Left ventricle myocardium superior (tissue), 1 donor: ENCODE measurements around the gene AGO1. TPM values are rescaled to one million over a fixed set of nuclear protein-coding genes. Genes with fewer than 3 reads are reported as not detected.

Experiments used
- ATAC-seq: fragments of 200-7000 bp; cut with Tn5 transposase; one replicate; pipeline ENCODE4 v1.9.1; 2020; ENCODE audit warnings: mild to moderate bottlenecking, moderate library complexity
- DNase-seq: peaks from one replicate; pipeline ENCODE4 v3.0.0-alpha.2; 2020
- intact Hi-C: fragments of 100-400 bp; cut with micrococcal nuclease; formaldehyde crosslinking; loops from one replicate; pipeline ENCODE4 v1.11.0; 2022
- total RNA-seq: library from RNA; stranded (reverse); fragmentation: NEBNext Ultra II Directional; extraction: Animal tissue kit (Norgen Biotek cat#: 25700); gene quantifications from one replicate; pipeline ENCODE4 v1.2.1, GENCODE V29; 2021
- donor health status: DM: no; HTN: yes; CAD: no; lungs with severe emphysema.

Gene AGO1
- total RNA-seq, 1 donor from 2014 or later: 20.3 TPM

DNA sequence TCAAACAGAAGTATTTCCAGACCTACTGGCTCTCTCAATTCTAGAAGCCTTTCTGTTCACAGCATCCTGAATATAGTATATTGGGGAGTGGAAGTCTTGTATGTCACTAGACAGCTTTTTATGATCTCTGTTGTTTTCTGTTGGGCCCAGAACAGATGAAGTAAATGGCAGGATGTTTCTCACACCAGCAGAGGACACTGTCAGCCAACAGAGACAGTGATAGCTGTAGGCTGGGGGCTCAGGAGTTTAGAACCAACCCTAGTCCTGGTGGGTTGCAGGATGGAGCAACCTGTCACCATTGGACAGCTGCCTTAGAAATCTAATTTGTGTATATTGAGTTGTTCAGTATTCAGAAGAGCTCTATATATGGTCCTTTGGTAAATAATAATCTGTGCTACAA lies 16.9 kb downstream of the AGO1 start:
- ATAC-seq: no peak
- DNase-seq: no peak
- intact Hi-C loops: no loop called here

DNA sequence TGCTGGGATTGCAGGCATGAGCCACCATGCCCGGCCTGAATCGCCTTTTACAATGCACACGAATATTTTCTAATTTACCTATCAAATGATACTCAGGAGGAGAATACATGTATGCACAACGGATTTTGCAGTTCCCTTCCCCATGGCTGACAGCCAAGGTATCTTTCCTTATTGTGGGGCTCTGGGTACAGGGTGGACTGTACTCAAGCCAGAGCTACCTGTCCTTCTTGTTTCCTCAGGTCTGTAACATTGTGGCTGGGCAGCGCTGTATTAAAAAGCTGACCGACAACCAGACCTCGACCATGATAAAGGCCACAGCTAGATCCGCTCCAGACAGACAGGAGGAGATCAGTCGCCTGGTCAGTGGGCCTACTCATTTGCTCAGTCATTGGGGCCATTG lies 18.2 kb downstream of the AGO1 start:
- ATAC-seq (no peak), DNase-seq (no peak)
- intact Hi-C loops: no loop called here

DNA sequence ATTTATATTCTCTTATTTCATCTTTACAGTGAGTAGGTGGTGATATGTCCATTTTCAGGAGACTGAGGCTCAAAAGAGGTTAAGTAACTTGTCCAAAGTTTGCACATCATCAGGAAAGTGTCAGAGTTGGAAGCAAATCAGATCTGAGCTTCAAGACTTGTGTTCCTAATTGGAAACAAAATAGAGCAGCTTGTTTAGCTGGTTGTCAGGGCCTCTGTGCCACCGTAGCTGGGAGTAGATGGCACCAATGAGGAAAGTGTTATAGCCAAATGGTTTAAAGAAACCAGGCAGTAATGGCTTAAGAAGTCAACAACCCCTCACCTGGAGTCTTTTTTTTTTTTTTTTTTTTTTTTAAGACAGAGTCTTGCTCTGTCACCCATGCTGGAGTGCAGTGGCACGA lies 19.7 kb downstream of the AGO1 start:
- ATAC-seq: no peak
- no peak for DNase-seq
- intact Hi-C loops: no loop called here

DNA sequence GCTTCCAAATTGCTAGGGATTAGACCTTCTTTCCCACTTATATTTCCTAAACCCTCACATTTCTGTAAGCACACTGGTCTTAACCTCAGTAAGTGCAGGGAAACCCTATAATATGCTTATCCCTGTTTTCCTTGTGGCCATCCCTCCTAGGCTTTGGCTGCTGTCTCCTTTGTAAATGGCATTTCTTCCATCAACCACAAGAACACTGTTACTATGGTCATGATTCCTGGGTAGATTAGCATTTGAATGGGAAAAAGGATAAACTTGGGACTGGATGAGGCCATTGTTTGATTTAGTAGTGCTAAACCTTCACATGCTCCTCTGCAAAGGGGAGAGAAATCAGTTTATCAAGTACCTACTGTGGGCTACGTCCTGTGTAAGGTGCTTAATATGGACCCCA lies 31.7 kb downstream of the AGO1 start:
- ATAC-seq: no peak
- intact Hi-C loops: no loop called here

DNA sequence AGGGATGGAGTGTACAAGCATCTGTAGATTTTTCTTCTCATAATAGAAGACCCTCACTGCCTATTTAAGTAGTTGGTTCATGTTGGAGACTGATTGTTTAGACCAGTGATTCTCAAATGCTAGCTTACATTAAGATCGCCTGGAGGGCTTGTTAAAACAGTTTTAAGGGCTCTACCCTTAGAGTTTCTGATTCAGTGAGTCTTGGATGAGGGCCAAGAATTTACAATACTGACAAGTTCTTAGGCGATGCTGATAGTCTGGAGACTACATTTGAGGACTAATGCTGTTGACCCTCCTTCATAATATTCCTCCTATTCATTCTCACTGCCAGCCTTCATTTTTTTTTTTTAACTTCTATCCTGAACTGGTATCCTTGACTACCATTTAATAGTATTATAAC lies 32.7 kb downstream of the AGO1 start:
- ATAC-seq (no peak), DNase-seq (no peak)
- intact Hi-C loops: no loop called here

More for the DNA sequence above, 31.7 kb downstream of the AGO1 start:
- no peak for DNase-seq

DNA sequence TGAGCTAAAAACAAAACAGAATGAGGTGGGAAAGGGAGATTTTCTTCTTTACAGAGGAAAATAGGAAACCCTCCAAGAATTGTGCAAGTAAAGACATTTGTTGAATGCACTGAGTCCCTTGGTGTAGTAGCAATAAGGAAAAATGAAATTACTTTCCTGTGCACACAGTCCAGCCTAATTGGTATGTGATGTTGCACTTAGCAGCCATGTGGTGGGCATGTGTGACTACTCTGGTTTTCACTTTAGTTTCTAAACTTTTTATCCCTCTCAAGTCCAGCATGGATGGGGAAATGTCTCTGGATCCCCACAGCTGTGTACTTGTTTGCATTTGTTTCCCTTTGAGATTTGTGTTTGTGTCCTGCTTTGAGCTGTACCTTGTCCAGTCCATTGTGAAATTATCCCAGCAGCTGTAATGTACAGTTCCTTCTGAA lies 40.8 kb downstream of the AGO1 start:
- intact Hi-C loops: no loop called here
- DNase-seq (no peak), ATAC-seq (no peak)

DNA sequence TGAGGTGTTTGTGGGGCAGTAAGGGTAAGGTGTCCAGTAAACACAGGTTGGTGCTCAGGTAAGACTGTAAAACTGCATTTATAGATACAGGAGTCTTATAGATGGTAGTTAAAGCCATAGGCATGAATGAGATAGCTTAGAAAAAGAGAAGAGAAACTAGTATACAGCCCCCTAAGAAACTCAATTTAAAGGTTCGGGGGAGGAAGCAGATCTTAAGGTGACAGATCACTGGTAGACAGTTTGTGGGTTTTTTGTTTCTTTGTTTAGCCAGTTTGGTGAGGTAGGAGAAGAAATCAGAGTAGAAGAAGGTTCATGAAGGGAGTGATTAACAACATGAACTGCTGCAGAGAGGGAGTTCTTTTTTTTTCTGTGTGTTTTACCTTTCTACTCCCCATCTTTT lies 41.8 kb downstream of the AGO1 start:
- DNase-seq: no peak
- intact Hi-C loops: no loop called here
- ATAC-seq: no peak

DNA sequence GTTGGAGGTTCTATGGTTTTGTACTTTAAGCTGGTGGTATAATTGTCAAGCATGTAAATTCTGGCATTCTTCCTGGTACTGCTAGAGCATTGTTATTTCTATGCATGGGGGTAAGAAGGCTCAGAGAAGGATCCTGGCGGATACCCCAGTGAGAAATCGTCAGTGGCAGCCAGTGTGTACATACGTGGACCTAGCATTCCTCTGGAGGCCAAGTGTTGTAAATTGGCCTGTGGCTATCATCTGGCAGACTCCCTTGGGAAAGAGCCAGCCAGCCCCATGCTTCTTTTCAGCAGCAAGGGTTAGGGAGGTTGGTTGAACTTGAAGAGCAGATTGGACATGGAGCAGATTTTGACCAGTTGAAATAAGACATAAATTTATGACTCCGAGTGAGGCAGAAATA lies 42.7 kb downstream of the AGO1 start:
- ATAC-seq (peak; percentile 63), DNase-seq (peak; percentile 70)
- intact Hi-C loops: no loop called here

DNA sequence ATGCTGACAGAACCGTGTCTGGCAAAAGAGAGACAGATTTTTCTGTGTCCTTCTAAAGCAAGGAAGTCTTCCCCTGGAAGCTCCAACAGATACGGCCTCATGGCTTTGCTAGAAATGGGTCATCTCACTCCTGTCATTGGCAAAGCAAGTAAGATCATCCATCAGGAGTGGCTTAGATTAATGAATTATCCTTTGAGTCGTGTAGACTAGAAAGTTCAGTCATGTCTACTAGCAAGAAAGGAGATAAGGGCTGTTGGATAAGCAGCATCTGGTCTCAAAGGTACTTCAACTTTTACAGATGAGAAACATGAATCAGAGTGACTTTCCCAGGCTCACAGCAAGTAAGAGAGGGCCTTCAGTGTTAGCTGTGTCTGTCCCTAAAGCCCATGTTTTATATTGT lies 44.5 kb downstream of the AGO1 start:
- ATAC-seq: no peak
- no peak for DNase-seq
- intact Hi-C loops: no loop called here

DNA sequence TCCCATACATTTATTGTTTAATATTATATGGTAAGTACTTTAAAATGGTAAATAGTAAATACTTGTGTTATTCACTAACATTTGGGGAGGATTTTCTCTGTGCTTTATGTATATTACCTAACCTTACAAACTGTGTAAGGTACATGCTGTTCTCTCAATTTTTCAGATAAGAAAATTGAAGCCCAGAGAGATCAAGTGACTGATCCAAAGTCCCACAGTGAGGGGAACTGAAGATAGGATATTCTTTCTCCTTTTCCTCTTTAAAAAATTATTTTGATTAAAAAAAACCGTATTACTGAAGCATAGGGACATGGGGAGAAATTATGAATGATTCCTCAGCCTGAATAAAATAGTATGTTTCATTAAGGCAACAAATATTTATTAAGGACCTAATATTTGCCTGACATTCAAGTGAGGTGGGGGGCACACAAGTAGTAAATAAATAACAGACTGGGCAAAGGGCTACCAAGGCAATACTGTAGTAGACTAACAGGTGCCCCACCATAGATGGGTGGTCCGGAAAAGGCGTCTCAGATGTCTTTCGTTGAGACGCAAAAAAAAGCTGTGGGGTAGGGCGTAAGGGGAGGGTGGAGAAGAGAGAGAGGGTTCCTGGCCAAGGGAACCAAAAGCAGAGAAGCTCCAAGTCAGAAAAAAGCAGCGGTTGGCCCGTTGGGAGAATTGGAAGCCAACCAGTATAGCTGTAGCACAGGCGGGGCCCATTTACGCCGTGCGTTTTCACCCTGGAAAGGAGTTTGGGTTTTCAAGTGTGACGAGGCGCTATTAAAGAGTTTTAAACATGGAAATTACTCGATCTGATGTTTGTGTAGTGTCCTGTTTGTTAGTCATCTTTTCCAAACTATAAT lies 47.0 kb downstream of the AGO1 start:
- DNase-seq: peak; percentile 64
- ATAC-seq: peak; percentile 64
- intact Hi-C loops: no loop called here

DNA sequence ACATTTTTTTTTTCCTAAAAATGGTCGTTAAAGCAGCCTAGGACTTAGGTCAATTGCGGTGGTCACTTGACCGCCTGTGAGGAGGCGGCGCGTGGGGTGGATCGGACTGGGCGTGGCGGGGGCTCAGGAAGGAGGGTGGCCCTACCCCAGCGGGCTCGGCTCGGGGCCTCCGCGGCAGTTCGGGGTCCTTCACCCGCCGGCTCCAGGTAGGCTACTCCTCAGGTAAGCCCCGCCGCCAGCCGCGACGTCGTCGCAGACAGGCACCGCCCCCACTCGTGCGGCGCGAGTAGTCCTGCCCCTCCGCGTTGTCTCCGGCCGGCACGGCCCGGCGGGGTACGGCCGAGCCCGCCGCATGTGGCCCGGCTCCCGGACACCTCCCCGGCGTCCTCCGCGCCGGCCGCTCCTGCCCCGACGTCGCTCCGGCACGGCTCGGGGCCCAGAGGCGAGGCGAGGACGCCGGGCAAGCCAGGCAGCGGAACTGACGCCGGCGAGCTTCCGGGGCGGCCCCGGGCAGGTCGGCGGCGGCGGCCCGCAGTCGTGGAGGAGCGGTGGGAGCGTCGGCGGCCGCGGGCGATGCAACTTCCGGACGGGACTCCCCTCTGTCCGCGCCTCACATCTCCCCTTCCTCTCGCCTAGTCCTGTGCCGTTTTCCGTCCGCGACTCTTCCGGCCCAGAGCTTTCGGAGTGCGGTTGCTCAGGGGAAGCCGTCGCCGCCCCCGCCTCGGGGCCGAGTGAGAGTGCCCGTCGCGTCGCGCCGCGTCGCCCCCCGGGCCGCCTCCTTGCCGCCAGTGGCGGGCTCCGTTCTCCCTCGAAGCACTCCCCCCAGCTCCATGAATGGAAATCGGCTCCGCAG lies 47.8 kb downstream of the AGO1 start, which contains the start of gene AGO3:
AGO3 (plus strand) TSS at position 513 of the 853 bp plus-strand sequence; CDS start at position 835, 322 bp downstream.
- intact Hi-C loops: no loop called here
- DNase-seq: peak; percentile 90
- ATAC-seq: peak; percentile 95

DNA sequence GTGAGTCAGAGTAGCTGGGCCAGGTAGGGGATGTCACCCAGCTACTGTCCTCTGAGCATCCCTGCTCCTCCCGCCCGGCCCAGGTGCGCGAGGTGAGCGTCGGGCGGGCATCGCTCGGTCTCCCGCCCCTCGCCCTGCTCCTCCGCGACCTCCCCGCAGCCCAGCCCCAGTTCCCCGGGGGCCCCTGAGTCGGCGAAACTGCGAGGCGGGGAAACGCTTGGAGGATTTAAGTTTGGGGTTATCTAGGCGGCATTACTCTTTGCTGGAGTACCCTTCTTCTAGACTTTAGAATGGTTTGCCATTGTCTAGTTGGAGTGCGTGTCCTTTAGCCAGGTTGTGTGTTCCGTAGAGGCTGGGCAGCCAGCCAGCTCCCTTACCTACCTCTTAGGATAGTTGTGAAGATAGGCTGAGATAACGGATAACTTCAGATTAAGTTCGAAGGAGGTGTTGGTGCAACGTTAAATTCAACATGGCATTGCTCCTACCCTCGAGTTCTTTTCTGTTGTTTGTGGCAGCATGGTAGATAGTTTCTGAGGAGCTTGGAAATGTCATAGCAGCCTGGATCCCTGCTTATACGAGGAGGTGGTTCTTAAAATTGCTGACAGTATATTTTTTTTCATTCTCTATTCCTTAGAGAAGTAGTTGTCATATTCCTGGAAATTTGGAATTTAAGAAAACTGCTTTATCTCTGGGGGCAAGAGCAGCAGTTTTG lies 48.6 kb downstream of the AGO1 start:
- intact Hi-C loops: no loop called here
- ATAC-seq (peak; percentile 11), DNase-seq (peak; percentile 57)

DNA sequence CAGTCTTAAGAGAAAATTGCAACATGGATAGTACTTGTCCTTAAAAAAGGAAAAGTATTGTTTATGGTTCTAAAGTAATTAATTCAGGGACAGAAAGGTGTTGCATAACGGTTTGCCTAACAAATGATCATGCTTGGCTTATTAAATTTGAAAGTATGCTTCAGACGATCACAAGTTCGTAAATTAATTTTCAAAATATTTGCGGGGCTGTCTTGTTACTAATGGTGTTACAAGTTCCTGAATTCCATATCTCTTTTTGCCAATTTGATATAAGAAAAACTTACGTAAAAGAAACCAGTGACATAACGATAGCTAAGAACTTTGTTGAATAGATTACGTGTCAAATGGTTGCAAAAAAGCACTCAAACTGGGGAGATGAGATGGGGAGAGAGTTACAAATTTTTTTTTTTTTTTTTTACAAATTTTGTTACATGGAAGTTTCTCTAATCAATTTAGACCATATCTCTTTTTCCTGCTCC lies 49.2 kb downstream of the AGO1 start:
- DNase-seq (no peak), ATAC-seq (no peak)
- intact Hi-C loops: no loop called here

DNA sequence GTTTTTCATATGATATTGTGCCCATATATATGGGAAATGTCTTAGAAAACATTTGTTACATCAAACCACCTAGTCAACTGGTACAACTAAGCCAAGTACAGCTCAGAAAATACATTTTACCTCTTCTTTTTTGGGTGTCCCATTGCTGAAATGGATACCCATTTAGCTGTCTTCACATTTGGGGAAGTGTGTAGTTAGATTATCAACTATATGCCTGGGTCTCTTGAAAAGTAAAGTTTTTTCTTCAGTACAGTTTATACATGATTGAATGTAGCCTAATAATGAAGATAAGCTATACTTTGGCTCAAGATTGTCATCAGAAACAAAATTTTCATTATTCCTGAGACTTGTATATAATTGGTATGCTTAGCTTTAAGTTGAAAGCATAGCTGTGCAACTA lies 49.9 kb downstream of the AGO1 start:
- ATAC-seq: no peak
- intact Hi-C loops: no loop called here
- no peak for DNase-seq

DNA sequence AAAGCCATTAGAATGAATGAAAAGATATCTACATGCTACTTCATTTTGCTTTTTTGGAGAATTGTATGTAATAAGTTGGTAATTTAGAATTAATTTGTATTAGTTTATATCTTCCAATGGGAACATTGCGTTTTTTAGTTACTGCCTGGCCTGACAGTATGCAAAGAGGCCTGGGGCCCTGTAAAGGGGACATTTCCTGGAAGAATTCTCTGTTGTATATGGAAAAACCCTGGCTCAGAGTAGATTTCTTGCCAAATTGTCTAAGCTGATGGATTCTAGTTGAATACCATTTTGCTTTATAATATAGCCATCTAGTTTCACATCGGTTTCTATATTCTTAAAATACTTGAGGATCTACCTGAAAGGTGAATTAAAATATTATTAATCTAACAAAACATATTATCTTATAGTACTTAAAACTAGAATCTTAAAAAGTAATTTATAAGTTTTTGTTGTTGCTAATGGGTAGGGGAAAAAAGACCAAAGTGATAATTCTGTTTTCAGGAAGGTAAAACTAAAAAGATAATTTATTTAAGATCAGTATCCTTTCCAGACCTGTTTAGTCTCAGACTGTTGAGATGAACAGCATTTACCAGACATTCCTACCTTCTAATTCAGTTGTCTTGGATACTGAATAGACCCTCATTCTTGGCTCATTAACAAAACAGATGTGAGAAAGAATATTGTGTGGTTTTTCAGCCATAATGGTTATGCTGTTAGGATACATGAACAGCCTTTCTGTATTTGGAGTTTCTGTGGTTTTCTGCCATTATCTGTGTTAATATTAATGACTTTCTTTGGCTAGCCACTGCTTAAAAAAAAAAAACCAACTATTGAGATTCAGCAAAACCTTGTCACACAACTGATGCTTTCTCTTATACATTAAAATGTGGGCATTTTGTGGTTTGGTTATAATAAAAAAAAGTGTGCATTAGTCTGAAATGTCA lies 52.7 kb downstream of the AGO1 start:
- intact Hi-C loops: no loop called here
- ATAC-seq: no peak
- DNase-seq: no peak

DNA sequence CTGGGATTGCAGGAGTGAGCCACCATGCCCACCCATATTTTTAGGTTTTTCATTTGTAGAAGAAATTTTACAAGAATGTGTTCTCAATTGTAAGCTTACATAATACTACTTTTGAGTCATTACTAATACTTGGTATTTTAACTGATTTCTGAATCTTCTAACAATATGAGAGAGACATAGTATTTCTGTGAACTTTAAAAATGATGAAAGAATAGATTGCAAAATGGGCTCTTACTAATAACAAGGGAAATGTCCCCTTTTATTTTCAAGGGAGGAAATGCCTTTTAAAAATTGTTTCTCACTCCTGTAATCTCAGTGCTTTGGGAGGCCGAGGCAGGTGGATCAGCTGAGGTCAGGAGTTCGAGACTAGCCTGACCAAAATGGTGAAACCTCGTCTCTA lies 53.8 kb downstream of the AGO1 start:
- intact Hi-C loops: no loop called here
- ATAC-seq (no peak), DNase-seq (no peak)

DNA sequence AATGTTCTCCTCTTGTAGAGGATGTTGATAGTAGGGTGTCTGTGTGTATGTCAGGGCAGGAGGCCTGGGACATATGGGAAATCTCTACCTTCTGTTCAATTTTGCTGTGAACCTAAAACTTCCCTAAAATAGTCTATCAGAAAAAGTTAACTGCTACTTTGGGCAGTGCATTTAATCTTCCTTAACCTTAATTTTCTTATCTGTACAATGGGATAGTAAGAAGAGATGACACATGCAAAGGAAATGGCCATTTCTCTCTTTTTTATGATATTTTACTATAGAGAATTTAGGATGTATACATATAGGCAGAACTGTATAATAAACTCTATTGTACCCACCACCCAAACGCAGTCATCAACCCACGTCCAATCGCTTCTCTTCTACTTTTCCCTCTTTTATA lies 56.5 kb downstream of the AGO1 start:
- intact Hi-C loops: no loop called here
- no peak for ATAC-seq
- no peak for DNase-seq

DNA sequence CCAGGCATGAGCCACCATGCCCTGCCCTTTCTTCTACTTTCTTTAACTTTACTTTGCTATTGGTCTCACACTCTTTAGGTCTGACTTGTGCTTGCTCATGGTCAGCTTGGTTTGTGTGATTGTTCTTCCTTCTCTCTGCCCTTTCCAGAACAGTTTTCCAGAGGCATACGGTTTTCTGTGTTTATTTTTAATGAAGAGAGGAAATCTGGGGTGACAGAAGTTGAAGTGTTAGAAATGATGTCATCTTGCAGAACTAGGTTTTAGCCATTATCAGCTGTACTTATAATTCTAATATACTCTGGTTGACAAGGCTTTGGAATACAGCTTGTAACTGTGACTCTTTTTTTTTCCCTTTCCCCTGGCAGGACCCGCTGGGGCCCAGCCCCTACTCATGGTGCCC lies 62.3 kb downstream of the AGO1 start:
- DNase-seq (no peak), ATAC-seq (no peak)
- intact Hi-C loops: no loop called here

DNA sequence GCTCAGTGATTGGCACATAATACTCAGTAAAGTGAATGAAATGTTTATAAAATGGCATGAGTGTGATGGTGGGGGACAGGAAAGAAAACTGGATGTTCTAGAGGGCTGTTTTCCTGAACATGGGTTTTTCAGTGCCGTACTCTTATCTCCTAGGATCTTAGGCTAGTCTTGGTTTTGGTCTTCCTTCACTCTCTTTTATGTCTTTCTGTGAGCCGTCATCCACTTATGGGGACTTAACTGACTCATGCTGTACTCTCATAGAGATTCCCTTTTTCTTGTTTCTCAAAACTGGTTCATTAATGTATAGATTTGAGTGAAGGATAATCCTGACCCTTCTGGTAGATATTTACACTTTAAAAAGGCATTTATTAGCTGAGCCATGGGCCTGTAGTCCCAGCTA lies 64.5 kb downstream of the AGO1 start:
- no peak for ATAC-seq
- no peak for DNase-seq
- intact Hi-C loops: no loop called here
